Endodermal cell (in vitro differentiated cells): ENCODE data around the gene UBASH3B. TPM values are rescaled to one million over a fixed set of nuclear protein-coding genes. Genes with fewer than 3 reads are reported as not detected.
A peak's percentile ranks its signal among the peaks of the same experiment; 100 is the strongest.

Source experiments
- DNase-seq: peaks from one replicate; pipeline ENCODE4 v3.0.0-alpha.2; 2017
- H3K27ac ChIP-seq: 2 replicates; pipeline ENCODE4 v1.5.1; 2013; ENCODE audit warnings: mild to moderate bottlenecking, low read depth, low read length, moderate library complexity
- H3K27me3 ChIP-seq: 2 replicates; pipeline ENCODE4 v1.6.1; 2013; ENCODE audit warnings: mild to moderate bottlenecking, low read length, moderate library complexity; ENCODE audit not compliant: insufficient read depth, control insufficient read depth, poor library complexity, severe bottlenecking
- H3K36me3 ChIP-seq: 2 replicates; pipeline ENCODE4 v1.7.0; 2013; ENCODE audit warnings: mild to moderate bottlenecking, low read length, moderate library complexity; ENCODE audit not compliant: control insufficient read depth, insufficient read depth
- H3K4me1 ChIP-seq: one replicate; pipeline ENCODE4 v1.7.0; 2013; ENCODE audit warnings: low read length; ENCODE audit not compliant: control insufficient read depth, insufficient read depth
- H3K4me3 ChIP-seq: 2 replicates; pipeline ENCODE4 v1.5.1; 2013; ENCODE audit warnings: mild to moderate bottlenecking, low read length, moderate library complexity
- H3K9ac ChIP-seq: 2 replicates; pipeline ENCODE4 v1.6.1; 2013; ENCODE audit warnings: mild to moderate bottlenecking, low read length, moderate library complexity; ENCODE audit not compliant: poor library complexity, severe bottlenecking; ENCODE audit errors: extremely low read depth
- H3K9me3 ChIP-seq: 2 replicates; pipeline ENCODE4 v1.6.1; 2013; ENCODE audit warnings: mild to moderate bottlenecking, low read length, moderate library complexity; ENCODE audit not compliant: control insufficient read depth
- H3K27ac Mint-ChIP-seq: 2 replicates; pipeline ENCODE4 v1.8.0; 2020; ENCODE audit warnings: mixed read lengths
- H3K27me3 Mint-ChIP-seq: 2 replicates; pipeline ENCODE4 v1.8.0; 2021; ENCODE audit warnings: mild to moderate bottlenecking, mixed read lengths; ENCODE audit not compliant: insufficient read depth
- H3K36me3 Mint-ChIP-seq: 2 replicates; pipeline ENCODE4 v1.8.0; 2020; ENCODE audit warnings: low read depth, mixed read lengths
- H3K4me1 Mint-ChIP-seq: 2 replicates; pipeline ENCODE4 v1.8.0; 2020; ENCODE audit warnings: mixed read lengths
- H3K4me3 Mint-ChIP-seq: 2 replicates; pipeline ENCODE4 v1.8.0; 2020; ENCODE audit warnings: mild to moderate bottlenecking, moderate library complexity, mixed read lengths
- H3K9me3 Mint-ChIP-seq: 2 replicates; pipeline ENCODE4 v1.8.0; 2020; ENCODE audit warnings: mild to moderate bottlenecking, mixed read lengths
- WGBS, 2 experiments: methylation state at CpG; one replicate each; pipeline versions ENCODE4 v1.1.5 to v1.1.7; 2013; ENCODE audit warnings: missing lambda C conversion rate in 2 of 2, mixed read lengths in 1 of 2; ENCODE audit not compliant: insufficient coverage in 1 of 2, insufficient read length in 1 of 2; 5-methylcytosine and 5-hydroxymethylcytosine counted together
- total RNA-seq, 2 donors: library from RNA; stranded (reverse); fragmentation: NEBNext Ultra II Directional in 1 of 2; extraction: Animal tissue kit (Norgen Biotek cat#: 25700) in 1 of 2; gene quantifications; 2 replicates in 1 of 2; 3 replicates in 1 of 2; pipeline ENCODE4 v1.2.1, GENCODE V29; 2021
- TF ChIP-seq, protein P1 (sequence below): fragments of 200-600 bp; sonication (generic); conservative IDR thresholded peaks from 2 replicates; pipeline ENCODE4 v1.5.0; 2021; ENCODE audit warnings: antibody characterized with exemption, mild to moderate bottlenecking

UBASH3B gene
- total RNA-seq, 2 donors from 2014 or later: 6.0 to 9.0 TPM

DNA sequence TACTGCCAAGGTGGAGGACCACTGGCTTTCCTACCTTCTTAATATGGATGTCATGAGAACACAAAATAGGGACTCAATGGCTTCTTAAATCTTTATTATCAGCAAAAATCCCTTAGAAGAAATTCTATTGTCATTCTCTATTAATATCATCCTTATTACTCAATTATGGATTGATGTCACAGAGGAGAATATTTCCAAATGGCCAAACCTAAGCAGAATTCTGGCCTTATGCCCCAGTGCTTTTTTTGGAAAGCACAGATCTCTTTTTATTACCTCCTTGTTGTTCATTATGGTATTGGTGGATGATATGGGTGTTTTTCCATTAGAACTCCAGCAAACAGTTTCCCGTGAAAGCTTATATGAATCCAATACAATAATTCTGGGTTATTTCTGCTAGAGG is 192.7 kb downstream of the UBASH3B start:
- TF ChIP-seq, protein P1, sequence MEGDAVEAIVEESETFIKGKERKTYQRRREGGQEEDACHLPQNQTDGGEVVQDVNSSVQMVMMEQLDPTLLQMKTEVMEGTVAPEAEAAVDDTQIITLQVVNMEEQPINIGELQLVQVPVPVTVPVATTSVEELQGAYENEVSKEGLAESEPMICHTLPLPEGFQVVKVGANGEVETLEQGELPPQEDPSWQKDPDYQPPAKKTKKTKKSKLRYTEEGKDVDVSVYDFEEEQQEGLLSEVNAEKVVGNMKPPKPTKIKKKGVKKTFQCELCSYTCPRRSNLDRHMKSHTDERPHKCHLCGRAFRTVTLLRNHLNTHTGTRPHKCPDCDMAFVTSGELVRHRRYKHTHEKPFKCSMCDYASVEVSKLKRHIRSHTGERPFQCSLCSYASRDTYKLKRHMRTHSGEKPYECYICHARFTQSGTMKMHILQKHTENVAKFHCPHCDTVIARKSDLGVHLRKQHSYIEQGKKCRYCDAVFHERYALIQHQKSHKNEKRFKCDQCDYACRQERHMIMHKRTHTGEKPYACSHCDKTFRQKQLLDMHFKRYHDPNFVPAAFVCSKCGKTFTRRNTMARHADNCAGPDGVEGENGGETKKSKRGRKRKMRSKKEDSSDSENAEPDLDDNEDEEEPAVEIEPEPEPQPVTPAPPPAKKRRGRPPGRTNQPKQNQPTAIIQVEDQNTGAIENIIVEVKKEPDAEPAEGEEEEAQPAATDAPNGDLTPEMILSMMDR: no peak
- DNase-seq: no peak

DNA sequence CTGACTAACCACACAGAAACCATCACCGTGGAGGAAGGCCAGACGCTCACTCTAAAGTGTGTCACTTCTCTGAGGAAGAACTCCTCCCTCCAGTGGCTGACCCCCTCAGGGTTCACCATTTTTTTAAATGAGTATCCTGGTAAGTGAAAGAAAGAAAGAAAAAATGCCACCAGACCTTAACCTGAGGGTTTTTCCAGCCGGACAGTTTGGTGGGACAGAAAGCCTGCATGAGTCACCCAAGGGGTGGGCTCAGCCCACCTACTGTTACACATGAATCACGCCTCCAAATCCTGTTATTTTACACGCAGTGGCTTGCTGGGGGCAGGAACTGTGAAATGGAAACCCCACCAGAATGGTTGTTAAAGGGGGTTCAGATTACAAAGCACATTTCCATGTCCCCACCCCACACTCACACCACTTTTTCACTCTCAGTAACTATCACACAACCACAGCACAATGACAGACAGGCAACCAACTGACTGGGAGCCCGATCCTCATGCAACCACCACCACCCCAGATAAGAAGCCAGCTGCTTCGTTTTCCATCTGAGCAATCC is 194.6 kb downstream of the UBASH3B start:
- Histone ChIP-seq H3K27ac (no peak overlapping the region), H3K36me3 (no peaks in the 10 kb centered on the region), H3K27me3 (no peaks in the 10 kb centered on the region), H3K9ac (no peak overlapping the region), H3K4me1 (peaks cover 3% of the 10 kb centered on the region), H3K9me3 (no peaks in the 10 kb centered on the region), H3K4me3 (no peak overlapping the region)
- Mint-ChIP-seq H3K4me1 (peaks cover 28% of the 10 kb centered on the region), H3K9me3 (peaks cover 2% of the 10 kb centered on the region), H3K27ac (peak overlapping the region; percentile 69), H3K36me3 (no peaks in the 10 kb centered on the region), H3K27me3 (no peaks in the 10 kb centered on the region), H3K4me3 (no peak overlapping the region)
- 34 to 44% methylated on average over 2 to 5 of the region's 7 CpGs for WGBS, 2 experiments
- TF ChIP-seq, protein P1: peak; percentile 36
- DNase-seq: peak; percentile 85

More for the DNA sequence above, 192.7 kb downstream of the UBASH3B start:
- Histone ChIP-seq H3K4me3 (no peak overlapping the region), H3K27ac (no peak overlapping the region), H3K36me3 (no peaks in the 10 kb centered on the region), H3K9ac (no peak overlapping the region), H3K27me3 (no peaks in the 10 kb centered on the region), H3K4me1 (peaks cover 7% of the 10 kb centered on the region), H3K9me3 (no peaks in the 10 kb centered on the region)
- H3K27me3 Mint-ChIP-seq: no peaks in the 10 kb centered on the region
- no peaks in the 10 kb centered on the region for H3K36me3 Mint-ChIP-seq
- peaks cover 2% of the 10 kb centered on the region for H3K9me3 Mint-ChIP-seq
- 91 to 100% methylated on average over 1 of the region's 1 CpG for WGBS, 2 experiments
- H3K4me3 Mint-ChIP-seq: no peak overlapping the region
- peaks cover 46% of the 10 kb centered on the region for H3K4me1 Mint-ChIP-seq
- H3K27ac Mint-ChIP-seq: no peak overlapping the region

DNA sequence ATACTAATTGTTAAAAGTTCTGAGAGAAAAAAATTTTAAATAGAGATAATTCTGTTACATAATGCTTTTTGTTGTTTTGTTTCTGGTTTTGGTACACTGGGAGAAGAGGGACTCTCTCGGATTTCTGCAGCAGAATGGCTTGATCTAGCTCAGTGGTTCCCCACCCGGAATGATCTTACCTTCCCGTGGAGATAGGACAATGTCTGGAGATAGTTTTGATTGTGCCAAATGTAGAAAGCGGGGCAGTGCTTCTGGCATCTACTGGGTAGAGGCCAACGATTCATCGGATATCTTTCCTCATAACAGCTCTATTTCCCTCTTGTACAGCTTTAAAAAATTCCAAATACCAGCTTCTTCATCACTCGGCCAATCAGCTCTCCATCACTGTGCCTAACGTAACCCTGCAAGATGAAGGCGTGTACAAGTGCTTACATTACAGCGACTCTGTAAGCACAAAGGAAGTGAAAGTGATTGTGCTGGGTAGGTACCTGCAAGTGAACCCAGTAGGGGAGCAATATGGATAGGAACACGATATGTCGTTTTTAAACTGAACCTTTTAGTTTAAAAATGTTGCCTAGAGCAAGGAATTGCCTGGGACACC is 195.9 kb downstream of the UBASH3B start:
- DNase-seq: no peak
- Histone ChIP-seq H3K9ac (no peak overlapping the region), H3K9me3 (no peaks in the 10 kb centered on the region), H3K36me3 (no peaks in the 10 kb centered on the region), H3K27me3 (no peaks in the 10 kb centered on the region), H3K27ac (no peak overlapping the region), H3K4me1 (peaks cover 6% of the 10 kb centered on the region), H3K4me3 (no peak overlapping the region)
- peaks cover 27% of the 10 kb centered on the region for H3K4me1 Mint-ChIP-seq
- TF ChIP-seq, protein P1: no peak
- H3K27me3 Mint-ChIP-seq: no peaks in the 10 kb centered on the region
- no peak overlapping the region for H3K4me3 Mint-ChIP-seq
- no peak overlapping the region for H3K27ac Mint-ChIP-seq
- H3K9me3 Mint-ChIP-seq: no peaks in the 10 kb centered on the region
- WGBS, 2 experiments: 91 to 96% methylated on average over 11 to 12 of the region's 12 CpGs
- H3K36me3 Mint-ChIP-seq: no peaks in the 10 kb centered on the region
